Measurements from ENCODE around the gene B4GALNT2.

Gene B4GALNT2

DNA sequence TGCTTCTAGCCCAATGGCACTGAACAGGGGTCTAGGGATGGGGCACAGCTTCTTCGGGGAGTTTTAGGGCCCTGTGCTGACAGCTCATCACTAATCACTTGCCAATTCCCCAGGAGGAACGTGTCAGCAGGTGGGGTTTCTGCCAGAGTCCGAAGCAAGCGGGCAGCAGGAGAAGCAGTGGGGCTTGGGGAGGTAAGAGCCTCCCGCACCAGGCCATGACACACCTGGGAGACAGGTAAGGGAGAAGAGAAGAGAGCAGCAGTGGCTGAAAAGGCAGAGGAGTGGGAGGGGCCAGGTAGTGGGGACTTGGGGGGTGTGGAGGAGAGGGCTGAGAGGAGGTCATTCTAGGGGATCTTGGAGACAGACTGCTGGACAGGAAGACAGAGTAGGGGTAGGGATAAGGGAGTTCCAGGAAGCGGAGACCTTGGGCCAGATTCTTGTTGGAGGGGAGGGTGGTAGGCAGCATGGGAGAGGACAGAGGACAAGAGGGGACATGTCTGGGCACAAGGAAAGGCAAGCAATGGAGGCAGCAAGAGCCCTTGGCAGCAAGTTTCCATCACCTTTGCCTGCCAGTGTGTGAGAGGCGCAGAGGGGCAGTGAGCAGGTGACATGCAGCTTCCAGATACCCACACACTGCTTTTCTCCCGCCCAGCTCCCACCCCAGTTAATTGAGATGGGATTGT is 93.1 kb downstream of the B4GALNT2 start:
- Histone ChIP-seq H2AFZ (ENCODE audit: insufficient read depth, low read length, poor library complexity) (no peak overlapping the region), H2BK5ac (ENCODE audit: low read depth, low read length, poor library complexity) (no peak overlapping the region), H3K4ac (ENCODE audit: low read depth, low read length) (no peak overlapping the region), H4K8ac (ENCODE audit: low read depth, low read length) (no peak overlapping the region), H2BK12ac (ENCODE audit: low read length) (no peak overlapping the region), H3K79me2 (ENCODE audit: control insufficient read depth, insufficient read depth, low read length, poor library complexity) (peaks cover 1% of the 10 kb centered on the region), H3K27me3 (ENCODE audit: insufficient read depth, low read length) (peaks cover 48% of the 10 kb centered on the region), H3K79me1 (ENCODE audit: low read length) (peaks cover 3% of the 10 kb centered on the region), H2BK120ac (ENCODE audit: insufficient read depth, low read length, poor library complexity) (no peak overlapping the region), H2AK5ac (ENCODE audit: low read length) (no peak overlapping the region), H3K27ac (ENCODE audit: low read depth, low read length) (no peak overlapping the region), H3K4me2 (ENCODE audit: low read length) (no peak overlapping the region), H3K4me1 (ENCODE audit: control insufficient read depth in 1 of 2, insufficient read depth in 2 of 2, low read length in 2 of 2) (peaks cover 18 to 19% of the 10 kb centered on the region in 2 experiments), H3K14ac (ENCODE audit: low read length) (no peak overlapping the region), H4K12ac (ENCODE audit: low read depth, low read length) (no peak overlapping the region), H3K23ac (ENCODE audit: low read length) (no peak overlapping the region), H3K4me3 (ENCODE audit: low read depth, low read length) (no peak overlapping the region), H3K36me3 (ENCODE audit: control insufficient read depth in 1 of 2, insufficient read depth in 2 of 2, low read length in 2 of 2) (no peaks in the 10 kb centered on the region), H4K91ac (ENCODE audit: low read depth, low read length) (no peak overlapping the region), H3K9me3 (ENCODE audit: insufficient read depth, low read depth, low read length) (peaks cover 11% of the 10 kb centered on the region), H3K9ac (ENCODE audit: low read length) (no peak overlapping the region), H3K18ac (ENCODE audit: low read length) (no peak overlapping the region)
- DNase-seq, result no peak
- WGBS (ENCODE audit: extremely low coverage, insufficient coverage, insufficient read length), result no CpG with 5 or more reads among the region's 8 CpGs
